HG03460 (cell line): ENCODE results near the gene NXPH1.
A peak's percentile ranks its signal among the peaks of the same experiment; 100 is the strongest.

ENCODE experiments used
- ATAC-seq: cut with Tn5 transposase; IDR thresholded peaks from one replicate; pipeline ENCODE4 v1.9.1; 2021; ENCODE audit not compliant: unreplicated experiment

The NXPH1 gene

GRCh38 chr7:8433477-8434289, at the start of gene NXPH1:
TSS of gene NXPH1 (plus strand) at chr7:8433609.
- ATAC-seq: no peak

DNA sequence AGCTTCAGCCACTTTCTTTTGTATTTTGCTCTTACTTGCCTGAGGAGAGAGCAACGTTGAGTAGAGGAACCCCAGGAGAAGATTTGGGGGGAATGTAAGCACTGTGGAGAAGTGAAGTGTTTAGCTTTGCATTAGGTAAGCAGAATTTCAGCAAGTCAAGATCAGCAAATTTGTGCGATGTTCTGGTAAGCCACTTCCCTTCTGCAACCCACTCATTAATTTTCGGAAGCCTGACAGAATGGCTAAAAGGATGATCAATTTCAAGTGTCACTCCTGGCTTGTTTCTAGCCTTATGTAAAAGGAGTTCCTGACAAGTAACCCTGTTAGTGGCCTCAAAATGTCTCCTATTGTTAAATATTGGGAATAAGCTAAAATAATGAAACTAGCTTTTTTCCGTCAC, 48.5 kb upstream of the NXPH1 start:
- no peak for ATAC-seq

DNA sequence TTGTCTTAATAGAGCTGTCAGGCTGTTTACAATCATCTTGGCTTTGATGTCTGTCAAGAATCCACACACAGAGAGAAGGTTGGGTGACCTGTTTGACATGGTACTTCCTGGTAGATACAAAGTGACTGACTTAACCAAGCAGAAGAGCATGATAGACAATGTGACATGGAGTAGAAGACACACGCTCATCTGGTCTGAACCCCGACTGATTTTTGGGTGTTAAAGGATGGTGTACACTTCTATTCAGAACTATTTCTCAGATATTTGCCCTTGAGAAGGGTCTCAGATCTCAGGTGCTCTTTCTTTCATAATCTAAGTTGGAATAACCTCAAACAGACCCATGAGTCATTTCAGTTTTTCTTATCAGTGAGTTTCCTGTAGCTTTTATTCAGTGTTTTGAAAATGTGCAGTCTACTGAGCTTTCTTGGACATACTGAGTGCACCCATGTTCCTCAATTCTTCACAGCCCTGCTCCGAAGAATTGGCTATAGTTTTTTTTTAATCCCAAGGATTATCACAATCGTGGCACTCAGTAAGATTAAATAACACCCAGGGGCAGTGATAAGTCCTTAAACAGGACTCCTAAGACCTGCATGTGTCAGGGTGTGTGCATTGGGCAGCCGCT, 46.4 kb upstream of the NXPH1 start:
- ATAC-seq: peak; percentile 75

DNA sequence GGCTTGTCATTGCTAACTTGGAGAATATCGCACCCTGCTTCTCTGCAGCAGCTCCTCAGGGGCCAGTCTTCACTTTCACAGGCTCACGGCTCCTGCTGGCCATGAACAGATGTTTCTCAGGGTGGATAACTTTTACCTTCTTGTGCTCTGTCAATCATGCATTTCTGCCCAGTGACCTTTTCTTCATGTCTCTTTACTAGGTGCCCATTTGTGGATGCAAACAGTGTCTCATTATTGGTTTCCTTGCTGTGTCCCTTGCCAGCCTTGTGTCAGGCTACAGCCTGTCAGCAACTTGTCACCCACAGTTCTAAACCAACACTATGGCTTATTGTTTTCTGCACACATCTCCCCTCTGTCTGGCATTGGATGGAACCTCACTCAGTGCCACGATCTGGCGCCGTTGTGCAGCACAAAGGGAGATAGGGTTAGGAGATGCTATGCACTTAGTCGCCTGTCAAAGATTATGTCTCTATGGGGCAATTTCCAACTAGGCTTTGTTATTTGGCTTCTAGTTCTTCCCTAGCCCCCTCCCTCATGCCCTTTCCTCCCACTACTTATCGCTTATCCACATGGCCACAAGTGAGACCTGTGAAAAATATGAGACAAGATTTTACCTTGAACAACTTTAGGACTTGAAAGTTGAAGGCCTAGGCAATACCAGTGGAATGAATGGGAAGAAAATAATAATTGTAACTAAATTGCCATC, 45.7 kb upstream of the NXPH1 start:
- ATAC-seq: peak; percentile 48

DNA sequence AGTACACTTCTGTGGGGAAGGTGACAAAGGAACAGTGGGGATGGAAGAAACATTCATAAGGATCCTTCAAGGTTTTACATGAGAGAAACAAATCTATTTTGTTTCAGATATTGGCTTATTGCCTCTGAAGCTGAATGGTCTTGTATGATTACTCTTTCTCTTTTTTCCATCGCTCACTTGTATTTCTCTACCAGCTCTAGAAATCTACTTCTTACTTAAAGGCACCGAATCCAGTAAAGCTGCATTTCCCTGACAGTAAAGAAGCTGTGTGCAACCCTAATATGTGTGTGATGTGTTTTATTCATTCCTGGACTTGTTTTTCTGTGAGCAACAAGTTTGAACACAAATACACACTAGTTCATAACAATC, 45.2 kb upstream of the NXPH1 start:
- no peak for ATAC-seq

DNA sequence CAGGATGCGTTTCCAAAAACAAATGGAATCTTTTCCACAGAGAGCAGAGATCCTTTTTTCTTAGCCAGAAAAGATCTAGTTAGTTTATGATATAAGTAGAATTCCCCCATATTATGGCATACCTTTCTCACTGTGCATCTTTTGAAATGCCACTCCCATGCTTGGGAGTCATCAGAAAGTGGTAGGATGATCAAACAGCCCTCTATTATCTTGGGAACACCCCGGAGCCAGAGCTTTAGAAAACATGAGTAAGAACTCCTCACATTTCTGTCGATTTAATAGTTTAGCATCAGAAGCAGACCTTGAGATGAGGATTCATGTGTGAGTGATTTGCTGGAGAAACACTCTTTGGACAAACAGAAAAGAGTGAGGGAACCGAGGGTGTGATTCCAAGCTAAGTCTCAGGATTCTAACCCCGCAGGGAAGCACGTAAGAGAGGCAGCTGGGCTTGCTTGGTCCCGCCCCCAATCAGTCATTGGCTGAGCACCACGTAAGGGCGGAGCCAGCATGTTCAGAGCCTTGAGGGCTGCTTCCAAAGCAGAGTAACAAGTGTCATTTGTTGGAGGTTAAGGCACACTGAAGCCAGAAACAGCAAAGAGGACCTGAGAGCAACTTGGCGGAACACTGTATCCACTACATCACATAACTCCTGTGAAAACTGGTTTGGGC, 43.7 kb upstream of the NXPH1 start:
- no peak for ATAC-seq

DNA sequence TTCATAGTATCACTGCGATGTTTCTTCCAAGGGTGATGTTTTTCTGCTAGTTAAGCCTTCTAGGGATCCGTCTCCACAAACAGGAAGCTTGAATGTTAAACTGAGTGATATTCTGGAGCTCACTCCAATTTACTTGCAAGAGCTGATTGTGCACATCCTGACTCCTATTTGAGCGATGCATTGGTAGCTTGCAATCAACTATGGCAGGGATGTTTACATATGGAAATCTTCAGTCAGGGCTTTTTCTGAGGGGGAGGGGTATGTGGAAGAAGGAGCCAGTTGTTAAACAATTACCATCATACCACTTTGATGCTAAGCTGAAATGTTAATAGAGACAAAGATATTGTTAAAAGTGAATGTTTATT, 43.2 kb upstream of the NXPH1 start:
- ATAC-seq: no peak

DNA sequence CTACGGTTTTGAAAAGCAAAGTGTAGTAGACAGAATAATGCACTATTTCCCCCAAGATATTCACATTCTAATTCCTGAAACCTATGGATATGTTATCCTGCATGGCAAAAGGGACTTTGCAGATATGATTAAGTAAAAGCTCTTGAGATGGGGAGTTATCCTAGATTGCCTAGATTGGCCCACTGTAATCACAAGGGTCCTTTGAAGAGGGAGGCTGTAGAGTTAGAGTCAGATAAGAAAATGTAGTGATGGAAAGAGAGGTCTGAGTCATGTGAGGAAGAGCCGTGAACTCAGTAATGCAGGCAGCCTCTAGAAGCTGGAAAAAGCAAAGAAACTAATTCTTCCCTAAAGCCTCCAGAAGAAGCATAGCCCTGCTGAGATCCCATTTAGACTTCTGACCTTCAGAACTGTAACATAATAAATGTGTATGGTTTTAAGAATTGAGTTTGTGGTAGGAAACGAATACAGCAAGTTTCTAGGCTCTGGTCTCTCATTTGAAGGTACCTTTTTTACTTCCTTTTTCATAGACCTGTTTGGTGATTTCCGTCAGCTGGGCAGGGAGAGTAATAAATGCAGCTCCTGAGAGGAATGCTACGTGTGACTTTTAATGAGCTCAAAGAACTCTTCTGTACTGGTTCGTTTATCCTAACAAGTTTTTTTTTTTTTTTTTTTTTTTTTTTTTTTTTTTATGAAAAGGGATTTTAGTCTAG, 41.9 kb upstream of the NXPH1 start:
- no peak for ATAC-seq

DNA sequence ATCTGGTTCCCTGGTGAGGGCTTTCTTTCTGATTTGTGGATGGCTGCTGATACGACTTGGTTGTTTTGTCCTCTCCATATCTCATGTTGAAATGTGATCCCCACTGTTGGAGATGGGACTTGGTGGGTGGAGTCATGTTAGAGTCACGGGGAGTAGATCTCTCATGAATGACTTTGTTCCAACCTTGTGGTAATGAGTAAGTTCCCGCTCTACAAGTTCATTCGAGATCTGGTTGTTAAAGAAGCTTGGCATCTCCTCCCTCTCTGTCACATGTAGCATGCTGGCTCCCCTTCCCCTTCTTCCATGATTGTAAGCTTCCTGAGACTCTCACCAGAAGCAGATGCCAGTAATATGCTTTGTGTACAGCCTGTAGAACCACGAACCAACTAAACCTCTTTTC, 37.1 kb upstream of the NXPH1 start:
- ATAC-seq: no peak

DNA sequence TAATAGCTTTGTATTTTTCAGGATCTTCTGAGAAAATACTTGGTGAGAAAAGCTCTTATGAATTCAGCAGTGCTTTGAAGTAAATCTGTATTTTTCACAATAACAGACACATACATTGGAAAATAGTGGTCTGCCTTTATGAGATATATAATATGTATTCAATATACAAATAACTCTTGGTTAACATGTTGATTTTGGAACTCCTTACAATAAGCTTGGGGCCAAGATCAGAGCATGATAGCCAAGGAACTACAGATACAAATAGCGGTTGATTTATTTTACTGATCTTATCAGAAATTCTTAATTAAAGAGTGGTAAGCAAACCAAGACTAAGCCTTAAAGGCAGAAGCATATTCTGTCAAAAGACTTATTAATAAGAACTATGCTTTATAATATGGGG, 24.5 kb upstream of the NXPH1 start:
- ATAC-seq: no peak

- ATAC-seq: no peak
Measured at GRCh38 chr7:8411103-8411502, 22.3 kb upstream of the NXPH1 start.

DNA sequence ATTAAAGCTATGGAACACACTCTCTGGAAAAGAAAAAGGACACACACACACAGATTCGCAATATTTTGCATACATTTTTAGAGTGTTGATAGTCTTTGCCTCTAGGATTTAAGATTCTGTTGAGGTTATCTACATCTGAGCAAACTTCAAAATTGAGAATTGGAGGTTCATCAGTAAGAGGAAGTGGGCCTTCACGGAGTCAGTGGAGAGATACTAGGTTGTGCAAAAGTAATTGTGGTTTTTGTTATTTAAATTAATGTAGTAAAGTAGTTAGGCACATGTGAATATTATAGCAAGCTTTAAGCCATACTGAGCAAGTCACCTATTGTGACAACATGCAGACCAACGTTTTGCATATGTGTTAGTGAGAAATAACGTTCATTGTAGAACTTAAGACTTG, 19.8 kb upstream of the NXPH1 start:
- no peak for ATAC-seq

GRCh38 chr7:8418629-8419245, 14.7 kb upstream of the NXPH1 start:
- peak; percentile 84 for ATAC-seq

DNA sequence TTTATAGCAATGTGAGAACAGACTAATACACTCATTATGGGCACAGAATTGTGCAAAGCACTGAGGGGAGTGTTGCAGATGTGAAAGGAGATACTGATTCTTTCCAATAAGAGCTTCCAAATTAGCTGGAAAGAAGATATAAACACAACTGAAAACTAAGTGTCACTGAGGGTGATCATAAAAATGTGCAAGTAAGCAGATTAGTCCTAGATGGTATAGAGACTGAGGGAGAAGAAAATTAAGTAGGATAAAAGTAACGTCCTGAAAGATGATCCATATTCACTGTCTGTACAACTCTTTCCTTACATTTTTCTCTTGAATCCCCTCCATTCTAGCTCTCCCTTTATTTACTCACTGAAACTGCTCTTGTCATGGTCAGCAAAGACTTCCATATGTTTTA, 11.2 kb upstream of the NXPH1 start:
- no peak for ATAC-seq

- ATAC-seq: no peak
Measured at GRCh38 chr7:8423057-8423456, 10.4 kb upstream of the NXPH1 start.

- no peak for ATAC-seq
Measured at GRCh38 chr7:8425223-8425622, 8.2 kb upstream of the NXPH1 start.

DNA sequence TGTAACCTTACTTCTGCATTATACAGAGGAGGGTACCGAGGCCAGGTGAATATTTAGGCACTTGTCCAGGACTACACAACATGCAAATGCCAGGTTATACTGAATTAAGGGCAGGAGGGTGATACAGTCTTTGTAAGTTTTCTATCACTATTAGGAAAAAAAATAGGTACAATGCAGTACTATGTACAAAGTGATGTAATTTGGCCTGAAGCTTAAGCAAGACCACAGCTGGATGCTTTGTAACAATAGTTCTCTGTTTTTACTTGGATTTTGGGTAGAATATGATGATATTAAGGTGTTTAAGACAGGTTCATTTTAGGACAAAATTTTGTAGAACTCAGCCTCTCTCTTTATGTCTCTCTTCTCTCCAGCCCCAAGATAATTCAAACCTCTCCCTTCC, 2.8 kb upstream of the NXPH1 start:
- ATAC-seq: no peak

DNA sequence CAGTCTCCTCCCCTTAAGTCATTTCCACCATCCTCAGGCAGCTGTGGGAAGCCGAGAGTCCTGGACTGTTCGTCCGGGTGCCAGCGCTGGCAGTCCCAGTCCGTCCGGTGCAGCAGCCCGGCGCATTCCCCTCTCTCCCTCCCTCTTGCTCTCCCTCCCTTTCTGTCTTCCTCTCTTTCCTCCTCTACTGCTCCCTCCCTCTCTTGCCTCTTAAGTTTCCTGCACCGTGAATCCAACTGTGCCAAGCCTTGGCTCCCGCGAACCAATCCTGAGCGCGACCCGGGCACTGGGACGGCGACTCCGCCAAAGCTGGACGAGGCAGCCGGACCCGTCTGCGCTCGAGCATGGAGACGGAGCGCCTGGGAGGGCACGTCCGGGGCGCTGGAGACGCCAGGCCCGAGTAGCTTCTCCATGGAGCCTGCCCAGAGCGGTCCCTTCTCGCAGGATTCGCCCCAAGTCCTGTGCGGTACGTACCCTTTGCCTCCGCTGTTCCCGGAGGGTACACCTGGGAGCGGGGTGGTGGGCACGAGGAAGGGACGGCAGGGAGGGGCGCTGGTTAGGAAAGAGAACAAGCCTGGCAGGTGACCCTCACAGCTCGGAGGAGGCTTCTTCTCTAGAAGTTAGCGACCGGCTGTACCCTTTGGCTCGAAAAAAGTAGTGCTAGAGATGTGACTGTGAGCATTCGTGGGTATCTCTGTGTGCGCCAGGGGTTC, 1.0 kb downstream of the NXPH1 start:
- no peak for ATAC-seq

GRCh38 chr7:8435095-8435494, 1.7 kb downstream of the NXPH1 start:
- no peak for ATAC-seq
